GM12801 (cell line): ENCODE data around the gene ZC2HC1B.

ENCODE experiments used
- TF ChIP-seq, protein P1 (sequence below): IDR thresholded peaks from one replicate; pipeline ENCODE4 v1.5.1; 2011; ENCODE audit warnings: control low read depth; ENCODE audit not compliant: insufficient read length; ENCODE audit errors: extremely low read depth

The ZC2HC1B gene

DNA sequence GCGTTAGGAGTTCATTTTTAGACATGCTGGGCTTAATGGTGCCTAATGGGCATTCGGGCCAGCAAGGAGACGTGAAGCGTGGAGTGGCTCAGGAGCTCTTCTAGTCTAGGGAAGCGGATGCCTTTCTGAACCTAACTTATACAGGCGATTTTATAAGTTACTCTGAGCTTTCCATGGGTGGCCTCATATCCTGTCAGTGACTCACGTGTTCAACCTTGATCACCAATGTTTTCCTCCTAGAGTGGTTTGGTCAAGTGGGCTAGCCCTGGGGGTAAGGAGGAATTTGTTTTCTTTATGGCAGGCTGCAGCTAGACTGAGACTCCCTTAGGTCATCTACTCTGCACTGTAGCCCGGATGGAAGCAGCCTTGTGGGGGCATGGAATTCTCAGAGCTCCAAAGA lies 91.7 kb downstream of the ZC2HC1B start:
- TF ChIP-seq, protein P1, sequence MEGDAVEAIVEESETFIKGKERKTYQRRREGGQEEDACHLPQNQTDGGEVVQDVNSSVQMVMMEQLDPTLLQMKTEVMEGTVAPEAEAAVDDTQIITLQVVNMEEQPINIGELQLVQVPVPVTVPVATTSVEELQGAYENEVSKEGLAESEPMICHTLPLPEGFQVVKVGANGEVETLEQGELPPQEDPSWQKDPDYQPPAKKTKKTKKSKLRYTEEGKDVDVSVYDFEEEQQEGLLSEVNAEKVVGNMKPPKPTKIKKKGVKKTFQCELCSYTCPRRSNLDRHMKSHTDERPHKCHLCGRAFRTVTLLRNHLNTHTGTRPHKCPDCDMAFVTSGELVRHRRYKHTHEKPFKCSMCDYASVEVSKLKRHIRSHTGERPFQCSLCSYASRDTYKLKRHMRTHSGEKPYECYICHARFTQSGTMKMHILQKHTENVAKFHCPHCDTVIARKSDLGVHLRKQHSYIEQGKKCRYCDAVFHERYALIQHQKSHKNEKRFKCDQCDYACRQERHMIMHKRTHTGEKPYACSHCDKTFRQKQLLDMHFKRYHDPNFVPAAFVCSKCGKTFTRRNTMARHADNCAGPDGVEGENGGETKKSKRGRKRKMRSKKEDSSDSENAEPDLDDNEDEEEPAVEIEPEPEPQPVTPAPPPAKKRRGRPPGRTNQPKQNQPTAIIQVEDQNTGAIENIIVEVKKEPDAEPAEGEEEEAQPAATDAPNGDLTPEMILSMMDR = no peak

DNA sequence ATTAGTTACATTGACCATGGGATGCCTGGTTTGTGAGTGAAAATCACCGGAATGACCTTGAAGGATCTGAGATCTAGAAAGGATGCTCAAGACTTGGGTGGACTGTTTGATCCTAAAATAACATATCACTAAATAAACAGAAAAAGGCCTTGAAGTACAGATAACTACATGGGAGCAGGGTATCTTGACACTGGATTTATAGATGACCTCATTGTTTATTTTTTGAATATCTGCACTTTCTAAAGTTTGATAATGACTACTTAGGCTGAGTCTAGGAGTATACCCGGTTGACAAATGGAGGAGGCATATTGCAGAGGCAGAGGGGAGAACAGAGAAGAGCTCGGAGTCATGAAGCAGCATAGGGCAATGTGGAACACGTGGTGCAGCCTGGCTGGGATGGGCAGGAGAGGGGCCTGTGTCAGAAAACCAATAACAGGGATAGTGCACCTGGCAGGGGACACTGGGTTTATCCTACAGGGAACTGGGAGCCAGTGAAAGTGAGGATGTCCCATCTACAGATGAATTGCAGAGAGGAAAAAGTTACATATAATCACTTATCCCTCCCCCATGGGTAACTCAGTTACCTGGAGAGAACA lies 93.5 kb downstream of the ZC2HC1B start:
- TF ChIP-seq, protein P1 = no peak

DNA sequence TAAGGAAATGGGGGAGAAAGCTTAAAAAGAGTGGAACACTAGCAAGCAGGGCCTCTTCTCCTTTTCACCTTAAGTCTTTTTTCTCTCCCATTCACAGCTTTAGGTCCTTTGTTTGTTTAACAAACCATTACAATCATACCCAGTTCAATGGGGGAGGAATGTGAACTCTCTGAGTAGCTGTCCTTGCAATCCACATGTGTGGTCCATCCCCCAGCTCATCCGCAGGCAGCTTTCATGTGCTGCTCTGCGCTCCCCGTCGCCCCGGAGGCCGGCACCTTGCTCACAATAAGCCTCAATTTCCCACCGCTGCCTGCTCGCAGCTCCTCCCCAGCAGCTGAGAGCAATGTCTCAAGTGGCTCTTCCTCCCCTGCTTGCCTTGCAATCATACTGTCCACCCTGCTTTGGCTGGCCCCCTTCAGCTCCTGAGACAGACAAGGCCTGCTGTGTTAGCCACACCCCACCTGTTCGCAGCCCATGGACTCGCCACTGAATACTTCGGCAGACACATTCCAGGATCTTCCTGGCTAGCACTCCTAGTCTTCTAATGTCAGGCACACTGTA lies 94.6 kb downstream of the ZC2HC1B start:
- TF ChIP-seq, protein P1 = no peak

DNA sequence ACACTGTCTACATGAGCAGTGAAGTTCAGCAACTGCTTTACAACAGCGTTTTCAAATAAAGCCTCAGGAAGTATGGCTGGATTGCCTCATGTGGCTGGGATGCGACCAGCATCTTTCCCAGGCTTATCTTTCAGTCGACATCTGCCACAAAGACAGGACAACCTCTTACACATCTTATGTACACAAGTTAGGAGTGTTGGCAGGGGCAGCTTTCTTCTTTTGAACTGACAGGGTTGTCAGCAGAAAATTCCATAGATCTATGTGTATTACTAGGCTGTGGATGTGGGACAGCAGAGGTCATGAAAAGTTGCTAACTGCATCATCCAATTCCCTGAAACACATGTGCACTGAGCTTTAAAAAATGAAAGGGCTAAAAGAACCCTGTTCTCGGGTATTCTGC lies 95.7 kb downstream of the ZC2HC1B start:
- TF ChIP-seq, protein P1 = no peak

DNA sequence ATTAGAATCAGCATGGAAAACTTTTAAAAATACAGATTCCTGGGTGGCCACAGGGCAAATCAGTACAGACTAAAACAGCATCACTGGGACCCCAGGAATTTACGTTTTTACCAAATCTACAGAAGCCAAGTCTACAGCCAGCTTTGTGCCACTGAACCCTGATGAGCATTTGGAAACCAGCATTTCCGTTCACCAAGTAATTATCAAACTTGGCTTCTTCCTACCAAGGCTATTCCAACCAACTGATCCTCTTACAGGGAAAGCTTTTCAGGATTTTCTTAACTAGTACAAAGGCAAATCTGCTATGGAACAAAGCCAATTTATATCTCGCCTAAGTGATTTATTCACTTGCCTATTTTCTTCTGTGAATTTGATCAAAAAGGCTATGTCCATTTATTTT lies 96.8 kb downstream of the ZC2HC1B start:
- TF ChIP-seq, protein P1 = no peak

DNA sequence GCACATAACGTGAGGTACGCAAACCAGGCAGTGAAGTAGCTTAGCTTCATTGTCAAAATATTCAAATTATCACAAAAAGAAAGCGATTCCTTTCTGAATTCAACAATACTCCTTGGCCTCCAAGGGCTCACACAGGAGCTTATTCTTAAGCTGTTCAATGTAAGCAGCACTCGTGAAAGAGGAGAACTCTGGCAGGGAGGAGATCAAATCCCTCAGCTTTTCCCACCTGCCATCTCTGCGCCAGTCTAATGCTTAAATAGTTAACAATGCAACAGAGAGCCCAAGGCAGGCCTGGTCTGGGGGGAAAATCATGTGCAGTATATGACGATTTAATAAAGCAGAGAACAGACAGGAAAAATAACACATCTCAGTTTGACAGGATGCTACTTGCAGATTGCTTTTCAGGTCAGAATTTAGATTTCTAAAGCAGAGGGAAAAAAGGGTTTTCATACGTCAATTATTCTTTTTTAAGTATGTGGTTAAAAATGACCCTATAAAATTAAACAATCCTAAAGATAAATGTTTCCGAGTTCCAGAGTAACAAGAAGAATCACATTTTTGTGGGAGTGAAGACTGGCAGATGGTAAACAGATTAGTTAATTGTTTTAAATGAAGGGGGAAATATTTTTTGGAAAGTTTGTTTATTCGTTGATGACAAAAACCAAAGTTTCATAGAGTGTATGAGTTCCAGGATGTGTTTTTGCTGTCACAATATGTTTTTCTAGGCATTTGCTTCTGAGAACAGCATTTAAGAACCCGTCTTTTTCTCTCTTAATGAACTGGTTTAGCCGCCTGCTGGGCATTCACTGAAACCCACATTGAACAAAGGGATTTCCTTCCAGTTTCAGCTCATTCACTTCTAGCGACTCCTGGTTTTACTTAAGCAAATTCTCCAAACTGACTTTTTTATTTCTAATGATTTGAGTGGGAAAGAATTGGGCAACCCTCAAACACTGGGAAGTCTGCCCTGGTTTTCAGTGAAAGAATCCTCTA lies 97.9 kb downstream of the ZC2HC1B start:
- TF ChIP-seq, protein P1 = no peak

DNA sequence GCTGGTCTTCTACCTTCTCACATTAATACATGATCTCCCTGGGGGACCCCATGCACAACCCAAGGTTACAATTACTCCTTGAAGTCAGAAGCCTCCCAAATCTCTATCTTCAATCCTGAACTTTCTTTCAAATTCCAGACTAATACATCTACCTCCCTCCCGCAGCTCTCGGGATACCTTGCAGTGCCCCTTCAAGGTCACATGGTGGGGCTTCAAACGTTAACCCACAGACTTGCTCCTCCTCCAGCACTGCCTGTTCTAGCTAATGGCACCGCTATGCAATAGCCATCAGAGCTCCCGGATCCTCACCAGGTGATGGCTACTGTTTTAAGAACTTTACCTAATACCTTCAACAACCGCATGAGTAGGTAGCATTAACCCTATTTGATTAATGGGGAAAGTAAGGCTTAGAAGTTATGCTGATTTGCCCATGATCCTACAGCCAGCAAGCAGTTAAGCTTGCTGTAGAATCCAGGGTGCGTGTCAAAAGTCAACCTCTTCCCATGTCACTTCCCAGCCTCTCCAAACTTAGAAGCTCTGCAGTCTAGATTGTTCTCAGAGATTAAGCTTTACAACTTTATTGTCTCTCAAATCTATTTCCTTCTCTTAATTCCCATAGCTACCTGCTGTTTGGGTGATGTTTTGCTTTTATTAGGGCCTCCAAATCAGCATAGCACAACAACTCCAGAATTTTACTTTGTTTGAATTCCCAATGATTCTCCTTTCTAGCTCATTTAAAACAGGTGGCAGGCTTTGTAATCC lies 99.1 kb downstream of the ZC2HC1B start:
- TF ChIP-seq, protein P1 = no peak
